Fibroblast of the aortic adventitia (primary cell): ENCODE results near the gene SNX14. TPM values are rescaled to one million over a fixed set of nuclear protein-coding genes. Genes with fewer than 3 reads are reported as not detected.
"Not testable (repeated sequence)": the region's sequence is repeated elsewhere in the genome, so short reads cannot be mapped to it uniquely, and the experiment has no call there.

ENCODE experiments used
- DNase-seq: peaks from one replicate; pipeline ENCODE4 v3.0.0-alpha.2; 2010; ENCODE audit warnings: low read depth
- H3K4me3 ChIP-seq: 2 replicates; pipeline ENCODE4 v1.5.1; 2011; ENCODE audit warnings: low read depth, mild to moderate bottlenecking, control low read depth, low read length, moderate library complexity
- CTCF ChIP-seq: IDR thresholded peaks from 2 replicates; pipeline ENCODE4 v1.5.1; 2011; ENCODE audit warnings: mild to moderate bottlenecking, low read length, control low read depth, inconsistent platforms; ENCODE audit not compliant: insufficient read depth
- total RNA-seq: library from RNA; depleted of rRNA; stranded (reverse); fragments of >200 nt; gene quantifications from 2 replicates; pipeline ENCODE4 v1.2.3, GENCODE V29; 2012; ENCODE audit warnings: low replicate concordance

The SNX14 gene
- total RNA-seq, 1 donor: 99.1 TPM

GRCh38 chr6:85574932-85575598, 18.6 kb downstream of the SNX14 start:
- DNase-seq: peak; percentile 31
- TF ChIP-seq CTCF: no peak

GRCh38 chr6:85569323-85569722, 24.3 kb downstream of the SNX14 start:
- no peak for TF ChIP-seq CTCF
- DNase-seq: peak; percentile 32
- no peak overlapping the region for H3K4me3 ChIP-seq

More at GRCh38 chr6:85574932-85575598, 18.6 kb downstream of the SNX14 start:
- no peak overlapping the region for H3K4me3 ChIP-seq

- TF ChIP-seq CTCF: no peak
- DNase-seq: peak; percentile 30
- no peak overlapping the region for H3K4me3 ChIP-seq
These were observed 25.2 kb downstream of the SNX14 start for GRCh38 chr6:85568411-85568810.

GRCh38 chr6:85565736-85566135, 27.9 kb downstream of the SNX14 start:
- TF ChIP-seq CTCF: no peak

GRCh38 chr6:85564223-85564622, 29.4 kb downstream of the SNX14 start:
- H3K4me3 ChIP-seq, DNase-seq: not testable (repeated sequence)

More at GRCh38 chr6:85565736-85566135, 27.9 kb downstream of the SNX14 start:
- DNase-seq: no peak
- H3K4me3 ChIP-seq: no peak overlapping the region

- H3K4me3 ChIP-seq: no peak overlapping the region
- no peak for TF ChIP-seq CTCF
- DNase-seq: no peak
These were observed 31.8 kb downstream of the SNX14 start for GRCh38 chr6:85561750-85562357.

- no peak for DNase-seq
- no peak for TF ChIP-seq CTCF
- H3K4me3 ChIP-seq: no peak overlapping the region
These were observed 36.5 kb downstream of the SNX14 start for GRCh38 chr6:85556992-85557668.
